GM12878 (cell line): ENCODE data around the gene S1PR1. TPM values are rescaled to one million over a fixed set of nuclear protein-coding genes. Genes with fewer than 3 reads are reported as not detected.

Experiments used
- ATAC-seq: fragments of 200-7000 bp; cut with Tn5 transposase; 3 replicates; pipeline ENCODE4 v1.9.1; 2020; ENCODE audit warnings: mild to moderate bottlenecking, moderate library complexity
- BruUV-seq: library from RNA; stranded (reverse); fragments of 400-500 nt; replicated peaks from 2 replicates; lab custom pipeline; 2021; lab: Mats Ljungman, UMichigan
- CTCF ChIA-PET: fragments of 300-600 bp; sonication (Branson Sonifier 250); formaldehyde crosslinking; extraction: SDS; loops from one replicate; lab custom pipeline; 2021; ENCODE audit warnings: inconsistent platforms; lab: Yijun Ruan, JAX
- POLR2A ChIA-PET: fragments of 350-600 bp; formaldehyde crosslinking; extraction: SDS; loops from one replicate; lab custom pipeline; 2021; ENCODE audit warnings: inconsistent platforms; lab: Charles Lee
- RAD21 ChIA-PET: fragments of 300-600 bp; sonication (Branson Sonifier 250); formaldehyde crosslinking; loops from one replicate; lab custom pipeline; 2023; ENCODE audit warnings: antibody characterized with exemption; ENCODE audit not compliant: unreplicated experiment; lab: Charles Lee
- SMC1A ChIA-PET: fragments of 300-600 bp; sonication (Branson Sonifier 250); formaldehyde crosslinking; loops from one replicate; lab custom pipeline; 2023; ENCODE audit not compliant: unreplicated experiment, uncharacterized antibody; lab: Charles Lee
- DNase-seq: peaks from one replicate; pipeline ENCODE4 v3.0.0-alpha.2; 2011; ENCODE audit warnings: low read depth, low spot score
- FAIRE-seq: peaks from 3 replicates; lab custom pipeline; 2011; peaks lifted over from hg19 to GRCh38; lab: Jason Lieb, UNC
- H2AFZ ChIP-seq: 2 replicates; pipeline ENCODE4 v1.6.0; 2011; ENCODE audit warnings: low read depth, low read length, control low read depth; ENCODE audit not compliant: control insufficient read depth
- H3K27ac ChIP-seq: 2 replicates; pipeline ENCODE4 v1.5.1; 2011; ENCODE audit warnings: control low read depth; ENCODE audit not compliant: control insufficient read depth, insufficient read depth
- H3K27me3 ChIP-seq, 2 experiments: replicated peaks in 1 of 2; 2 replicates each; pipeline versions ENCODE4 v1.6.0 to v1.6.1; 2011; ENCODE audit warnings: low read length in 1 of 2; ENCODE audit not compliant: control insufficient read depth in 2 of 2, insufficient read depth in 2 of 2
- H3K36me3 ChIP-seq, 2 experiments: 2 replicates each; pipeline ENCODE4 v1.5.1; 2011; ENCODE audit warnings: low read length in 1 of 2; ENCODE audit not compliant: control insufficient read depth in 2 of 2, insufficient read depth in 2 of 2
- H3K4me1 ChIP-seq: 2 replicates; pipeline ENCODE4 v1.6.1; 2011; ENCODE audit warnings: mild to moderate bottlenecking, low read length, moderate library complexity, mixed read lengths; ENCODE audit not compliant: control insufficient read depth, insufficient read depth
- H3K4me2 ChIP-seq: 2 replicates; pipeline ENCODE4 v1.6.0; 2011; ENCODE audit warnings: control low read depth; ENCODE audit not compliant: control insufficient read depth, insufficient read depth
- H3K4me3 ChIP-seq: fragments of 200-600 bp; sonication (generic); 2 replicates; pipeline ENCODE4 v1.5.1; 2016
- H3K79me2 ChIP-seq: 2 replicates; pipeline ENCODE4 v1.6.0; 2011; ENCODE audit warnings: low read length; ENCODE audit not compliant: control insufficient read depth, insufficient read depth
- H3K9ac ChIP-seq: 2 replicates; pipeline ENCODE4 v1.8.0; 2011; ENCODE audit warnings: low read length, control low read depth, mixed read lengths; ENCODE audit not compliant: control insufficient read depth, insufficient read depth
- H3K9me3 ChIP-seq: replicated peaks from 3 replicates; pipeline ENCODE4 v1.5.1; 2011; ENCODE audit warnings: mild to moderate bottlenecking, low read length; ENCODE audit not compliant: control insufficient read depth, insufficient read depth
- H4K20me1 ChIP-seq: 2 replicates; pipeline ENCODE4 v1.6.0; 2011; ENCODE audit not compliant: control insufficient read depth, insufficient read depth
- BCL11A ChIP-seq: IDR thresholded peaks from 2 replicates; pipeline ENCODE4 v1.6.1; 2011; ENCODE audit warnings: low read depth, low read length
- BCL3 ChIP-seq: IDR thresholded peaks from 2 replicates; pipeline ENCODE4 v1.6.1; 2011; ENCODE audit warnings: borderline replicate concordance, low read depth, mild to moderate bottlenecking, moderate library complexity, low read length; ENCODE audit not compliant: insufficient read depth, poor library complexity, severe bottlenecking
- CBX3 ChIP-seq: fragments of 200-600 bp; sonication (generic); IDR thresholded peaks from 2 replicates; pipeline ENCODE4 v1.6.1; 2016; ENCODE audit warnings: low read depth, borderline replicate concordance
- CHD4 ChIP-seq: fragments of 200-600 bp; sonication (generic); IDR thresholded peaks from 2 replicates; pipeline ENCODE4 v1.6.1; 2016; ENCODE audit warnings: mild to moderate bottlenecking
- E2F4 ChIP-seq: IDR thresholded peaks from 2 replicates; pipeline ENCODE4 v1.6.1; 2012; ENCODE audit warnings: low read depth, low read length, improper control_type of control experiment
- ETV6 ChIP-seq, 2 experiments: fragments of 450-650 bp in 1 of 2; IDR thresholded peaks in 1 of 2; conservative IDR thresholded peaks in 1 of 2; 2 replicates each; pipeline ENCODE4 v1.6.1; 2014; ENCODE audit warnings: antibody characterized with exemption in 1 of 2, borderline replicate concordance in 1 of 2, low read depth in 1 of 2, mild to moderate bottlenecking in 1 of 2, moderate library complexity in 1 of 2
- JUNB ChIP-seq: IDR thresholded peaks from 2 replicates; pipeline ENCODE4 v1.6.1; 2016; ENCODE audit warnings: antibody characterized with exemption, mild to moderate bottlenecking
- NRF1 ChIP-seq: conservative IDR thresholded peaks from 2 replicates; pipeline ENCODE4 v1.6.1; 2011; ENCODE audit warnings: mild to moderate bottlenecking, low read depth, low read length, improper control_type of control experiment
- RB1 ChIP-seq: fragments of 450-650 bp; formaldehyde crosslinking; IDR thresholded peaks from 2 replicates; pipeline ENCODE4 v1.6.1; 2017; ENCODE audit warnings: mild to moderate bottlenecking, borderline replicate concordance
- SP1 ChIP-seq: IDR thresholded peaks from one replicate; pipeline ENCODE4 v1.6.1; 2011; ENCODE audit warnings: low read depth, low read length
- SUZ12 ChIP-seq: fragments of 200-600 bp; sonication (generic); IDR thresholded peaks from one replicate; pipeline ENCODE4 v1.6.1; 2018; ENCODE audit warnings: antibody characterized with exemption, mild to moderate bottlenecking; ENCODE audit not compliant: unreplicated experiment
- USF2 ChIP-seq: IDR thresholded peaks from 2 replicates; pipeline ENCODE4 v1.6.1; 2011; ENCODE audit warnings: low read depth, low read length, improper control_type of control experiment, borderline replicate concordance
- WGBS: methylation state at CpG from one replicate; pipeline ENCODE4 v1.1.6; 2016; ENCODE audit warnings: low lambda C conversion rate; ENCODE audit not compliant: insufficient replicate concordance, insufficient coverage; ENCODE audit errors: missing lambda C conversion rate; 5-methylcytosine and 5-hydroxymethylcytosine counted together
- in situ Hi-C: fragments of 300-500 bp; cut with MboI; formaldehyde crosslinking; loops from 9 replicates; pipeline ENCODE4 v1.14.3; 2018; ENCODE audit warnings: mixed read lengths
- intact Hi-C: fragments of 100-400 bp; cut with micrococcal nuclease; formaldehyde crosslinking; loops from one replicate; pipeline ENCODE4 v1.14.2; 2022; ENCODE audit not compliant: unreplicated experiment
- polyA plus RNA-seq, 11 experiments: library from polyadenylated mRNA; depleted of rRNA in 4 of 11; unstranded in 6 of 11; stranded (reverse) in 5 of 11; fragments of >200 nt; fragmentation: Nextera tagmentation in 4 of 11; fragmentation: Illumina TruSeq in 1 of 11; extraction: Ambion mirVana in 4 of 11; extraction: Trizol in 1 of 11; gene quantifications; 1 replicate in 1 of 11; 2 replicates in 10 of 11; pipeline versions ENCODE4 v1.2.1 to v1.2.3, GENCODE V29; 2011 to 2016; ENCODE audit warnings: inconsistent platforms in 2 of 11, missing spikeins in 2 of 11, low read depth in 1 of 11
- total RNA-seq, 4 experiments: library from RNA; depleted of rRNA in 3 of 4; stranded (reverse); fragments of >200 nt in 3 of 4; fragmentation: Illumina TruSeq in 1 of 4; extraction: Trizol in 1 of 4; gene quantifications; 2 replicates each; pipeline versions ENCODE4 v1.2.1 to v1.2.3, GENCODE V29; 2013 to 2021

Gene S1PR1
- total and polyA plus RNA-seq, 10 of the 15 experiments (the other 5 are each of a cell fraction or from before 2014, with no cell fraction given) = 3.8 to 59.4 (median 30.7) TPM

- no peak for FAIRE-seq
- Histone ChIP-seq H3K9me3 (no peaks in the 10 kb centered on the region), H3K27me3 (no peaks in the 10 kb centered on the region)
- no TSS peak for BruUV-seq
- RAD21 ChIA-PET = no interaction called here
- TF ChIP-seq JUNB (0 out of 2 replicates have a peak, but pooled peaks have one; percentile 12), CHD4 (no peak)
- TF ChIP-seq, all 136 proteins: peak for 1
- Histone ChIP-seq H3K4me1 (peaks cover 14% of the 10 kb centered on the region), H3K4me3 (no peak overlapping the region), H3K4me2 (no peak overlapping the region), H4K20me1 (no peaks in the 10 kb centered on the region), H3K9ac (no peak overlapping the region), H3K27ac (no peak overlapping the region), H2AFZ (no peak overlapping the region), H3K79me2 (no peaks in the 10 kb centered on the region), H3K36me3 (no peaks in the 10 kb centered on the region)
- POLR2A ChIA-PET = no interaction called here
- SMC1A ChIA-PET = interaction anchor here (1.7 to 1.8 kb wide), 2 partner anchors 12 to 27 kb away, joined by 4 to 5 read pairs; no protein-coding TSS in a partner anchor
- CTCF ChIA-PET = interaction anchor here (1.9 kb wide), 1 partner anchor 28 kb away, joined by 7 read pairs; no protein-coding TSS in a partner anchor
- DNase-seq = no peak
- in situ Hi-C loops (no loop called here), intact Hi-C loops (no loop called here)
- 0 out of 3 replicates have a peak, but pooled peaks have one; percentile 13 for ATAC-seq
These were observed 22.9 kb downstream of the S1PR1 start for GRCh38 chr1:101259744-101260148.

- Histone ChIP-seq H3K27me3 (no peaks in the 10 kb centered on the region), H3K4me2 (no peak overlapping the region), H4K20me1 (no peaks in the 10 kb centered on the region), H3K4me3 (no peak overlapping the region), H3K36me3 (no peaks in the 10 kb centered on the region), H3K4me1 (peaks cover 14% of the 10 kb centered on the region), H3K79me2 (no peaks in the 10 kb centered on the region), H3K27ac (no peak overlapping the region), H2AFZ (no peak overlapping the region), H3K9ac (no peak overlapping the region), H3K9me3 (no peaks in the 10 kb centered on the region)
- ChIA-PET RAD21 (no interaction called here), SMC1A (interaction anchor here (0.6 to 1.1 kb wide), 4 partner anchors 9 to 1511 kb away, joined by 3 to 6 read pairs (median 3); no protein-coding TSS in a partner anchor), POLR2A (no interaction called here), CTCF (interaction anchor here (0.5 to 0.7 kb wide), 2 partner anchors 30 to 39 kb away, joined by 3 read pairs; no protein-coding TSS in a partner anchor)
- DNase-seq = no peak
- 55% methylated on average over 1 of the region's 1 CpG for WGBS
- TF ChIP-seq CBX3 (no peak), BCL11A (no peak), USF2 (no peak), RB1 (no peak), E2F4 (no peak), NRF1 (no peak), SUZ12 (no peak), ETV6 (conservative IDR thresholded peaks at IDR 0.05 in 1 of 2, IDR thresholded peaks at IDR 0.05 in 1 of 2; ENCODE audit: borderline replicate concordance in 1 of 2, low read depth in 1 of 2) (no peak), SP1 (no peak), BCL3 (no peak)
- no TSS peak for BruUV-seq
- no peak for ATAC-seq
- intact Hi-C loops (no loop called here), in situ Hi-C loops (no loop called here)
- FAIRE-seq = no peak
These were observed 23.9 kb downstream of the S1PR1 start for GRCh38 chr1:101260556-101261350.
